ENCODE data around the gene PARN.

Gene PARN

GRCh38 chr16:14514967-14515366 is 115.1 kb downstream of the PARN start:
- H3K4me3 ChIP-seq (ENCODE audit: low read depth, low read length), result no peak overlapping the region
- no peak for TF ChIP-seq CTCF (IDR thresholded peaks at IDR 0.05; ENCODE audit: low read depth, low read length)
- no peaks in the 10 kb centered on the region for H3K9me3 ChIP-seq (ENCODE audit: severe bottlenecking)
- no peak for DNase-seq
- no peaks in the 10 kb centered on the region for H3K27me3 ChIP-seq (ENCODE audit: insufficient read depth, low read depth, severe bottlenecking)
- no peak overlapping the region for H3K27ac ChIP-seq
- no peaks in the 10 kb centered on the region for H3K36me3 ChIP-seq

- no peaks in the 10 kb centered on the region for H3K27me3 ChIP-seq (ENCODE audit: insufficient read depth, low read depth, severe bottlenecking)
- TF ChIP-seq CTCF (IDR thresholded peaks at IDR 0.05; ENCODE audit: low read depth, low read length), result no peak
- no peak for DNase-seq
- H3K9me3 ChIP-seq (ENCODE audit: severe bottlenecking), result no peaks in the 10 kb centered on the region
- no peaks in the 10 kb centered on the region for H3K36me3 ChIP-seq
- H3K27ac ChIP-seq, result no peak overlapping the region
- H3K4me3 ChIP-seq (ENCODE audit: low read depth, low read length), result no peak overlapping the region
These were observed 116.5 kb downstream of the PARN start for GRCh38 chr16:14513389-14514107.

- no peak overlapping the region for H3K27ac ChIP-seq
- DNase-seq, result no peak
- no peaks in the 10 kb centered on the region for H3K27me3 ChIP-seq (ENCODE audit: insufficient read depth, low read depth, severe bottlenecking)
- H3K4me3 ChIP-seq (ENCODE audit: low read depth, low read length), result no peak overlapping the region
- no peak for TF ChIP-seq CTCF (IDR thresholded peaks at IDR 0.05; ENCODE audit: low read depth, low read length)
- H3K36me3 ChIP-seq, result no peaks in the 10 kb centered on the region
- no peaks in the 10 kb centered on the region for H3K9me3 ChIP-seq (ENCODE audit: severe bottlenecking)
These were observed 118.3 kb downstream of the PARN start for GRCh38 chr16:14511800-14512135.

- no peaks in the 10 kb centered on the region for H3K27me3 ChIP-seq (ENCODE audit: insufficient read depth, low read depth, severe bottlenecking)
- DNase-seq, result no peak
- H3K9me3 ChIP-seq (ENCODE audit: severe bottlenecking), result no peaks in the 10 kb centered on the region
- no peaks in the 10 kb centered on the region for H3K36me3 ChIP-seq
- TF ChIP-seq CTCF (IDR thresholded peaks at IDR 0.05; ENCODE audit: low read depth, low read length), result no peak
- H3K27ac ChIP-seq, result no peak overlapping the region
- H3K4me3 ChIP-seq (ENCODE audit: low read depth, low read length), result no peak overlapping the region
These were observed 118.9 kb downstream of the PARN start for GRCh38 chr16:14510939-14511799.

GRCh38 chr16:14510581-14510938 is 119.5 kb downstream of the PARN start:
- Histone ChIP-seq H3K9me3 (ENCODE audit: severe bottlenecking) (no peaks in the 10 kb centered on the region), H3K36me3 (no peaks in the 10 kb centered on the region), H3K27ac (no peak overlapping the region), H3K27me3 (ENCODE audit: insufficient read depth, low read depth, severe bottlenecking) (no peaks in the 10 kb centered on the region), H3K4me3 (ENCODE audit: low read depth, low read length) (no peak overlapping the region)
- no peak for TF ChIP-seq CTCF (IDR thresholded peaks at IDR 0.05; ENCODE audit: low read depth, low read length)
- no peak for DNase-seq
